ENCODE results near the gene STAT6.

DNA sequence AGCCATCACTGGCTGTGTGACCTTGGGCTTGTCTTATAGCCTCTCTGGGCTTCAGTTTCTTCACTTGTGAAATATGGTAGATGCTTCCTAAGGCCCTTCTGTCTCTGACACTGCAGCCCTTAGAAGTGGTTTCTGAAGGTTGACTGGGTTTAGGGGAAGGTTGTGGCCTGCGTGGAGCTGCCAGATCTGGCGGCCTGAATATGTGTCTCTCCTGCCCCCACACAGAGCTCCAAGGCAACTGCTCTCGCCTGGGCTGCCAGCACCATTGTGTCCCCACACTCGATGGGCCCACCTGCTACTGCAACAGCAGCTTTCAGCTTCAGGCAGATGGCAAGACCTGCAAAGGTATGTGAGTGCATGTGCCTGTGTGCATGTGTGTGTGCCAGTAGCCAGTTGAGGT lies 32.3 kb upstream of the STAT6 start:
- TF ChIP-seq YY1 (tag by site-specific recombination; IDR thresholded peaks at IDR 0.05) (no peak), ZNF768 (tag by site-specific recombination; IDR thresholded peaks at IDR 0.05) (no peak), SP2 (tag by site-specific recombination; IDR thresholded peaks at IDR 0.05) (no peak), ZNF416 (tag by site-specific recombination; IDR thresholded peaks at IDR 0.05) (no peak), ZNF791 (tag by site-specific recombination; IDR thresholded peaks at IDR 0.05) (no peak), ZNF549 (tag by site-specific recombination; IDR thresholded peaks at IDR 0.05) (no peak), OVOL3 (tag by site-specific recombination; IDR thresholded peaks at IDR 0.05) (no peak), ZNF670 (tag by site-specific recombination; IDR thresholded peaks at IDR 0.05; ENCODE audit: low read depth) (no peak), GFI1B (tag by site-specific recombination; IDR thresholded peaks at IDR 0.05) (no peak)
- TF ChIP-seq, protein P1, sequence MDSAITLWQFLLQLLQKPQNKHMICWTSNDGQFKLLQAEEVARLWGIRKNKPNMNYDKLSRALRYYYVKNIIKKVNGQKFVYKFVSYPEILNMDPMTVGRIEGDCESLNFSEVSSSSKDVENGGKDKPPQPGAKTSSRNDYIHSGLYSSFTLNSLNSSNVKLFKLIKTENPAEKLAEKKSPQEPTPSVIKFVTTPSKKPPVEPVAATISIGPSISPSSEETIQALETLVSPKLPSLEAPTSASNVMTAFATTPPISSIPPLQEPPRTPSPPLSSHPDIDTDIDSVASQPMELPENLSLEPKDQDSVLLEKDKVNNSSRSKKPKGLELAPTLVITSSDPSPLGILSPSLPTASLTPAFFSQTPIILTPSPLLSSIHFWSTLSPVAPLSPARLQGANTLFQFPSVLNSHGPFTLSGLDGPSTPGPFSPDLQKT (IDR thresholded peaks at IDR 0.05; ENCODE audit: borderline replicate concordance, low read depth, low read length), result no peak
- TF ChIP-seq, protein P2, sequence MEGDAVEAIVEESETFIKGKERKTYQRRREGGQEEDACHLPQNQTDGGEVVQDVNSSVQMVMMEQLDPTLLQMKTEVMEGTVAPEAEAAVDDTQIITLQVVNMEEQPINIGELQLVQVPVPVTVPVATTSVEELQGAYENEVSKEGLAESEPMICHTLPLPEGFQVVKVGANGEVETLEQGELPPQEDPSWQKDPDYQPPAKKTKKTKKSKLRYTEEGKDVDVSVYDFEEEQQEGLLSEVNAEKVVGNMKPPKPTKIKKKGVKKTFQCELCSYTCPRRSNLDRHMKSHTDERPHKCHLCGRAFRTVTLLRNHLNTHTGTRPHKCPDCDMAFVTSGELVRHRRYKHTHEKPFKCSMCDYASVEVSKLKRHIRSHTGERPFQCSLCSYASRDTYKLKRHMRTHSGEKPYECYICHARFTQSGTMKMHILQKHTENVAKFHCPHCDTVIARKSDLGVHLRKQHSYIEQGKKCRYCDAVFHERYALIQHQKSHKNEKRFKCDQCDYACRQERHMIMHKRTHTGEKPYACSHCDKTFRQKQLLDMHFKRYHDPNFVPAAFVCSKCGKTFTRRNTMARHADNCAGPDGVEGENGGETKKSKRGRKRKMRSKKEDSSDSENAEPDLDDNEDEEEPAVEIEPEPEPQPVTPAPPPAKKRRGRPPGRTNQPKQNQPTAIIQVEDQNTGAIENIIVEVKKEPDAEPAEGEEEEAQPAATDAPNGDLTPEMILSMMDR (tag by site-specific recombination; IDR thresholded peaks at IDR 0.05), result no peak
- TF ChIP-seq, protein P3, sequence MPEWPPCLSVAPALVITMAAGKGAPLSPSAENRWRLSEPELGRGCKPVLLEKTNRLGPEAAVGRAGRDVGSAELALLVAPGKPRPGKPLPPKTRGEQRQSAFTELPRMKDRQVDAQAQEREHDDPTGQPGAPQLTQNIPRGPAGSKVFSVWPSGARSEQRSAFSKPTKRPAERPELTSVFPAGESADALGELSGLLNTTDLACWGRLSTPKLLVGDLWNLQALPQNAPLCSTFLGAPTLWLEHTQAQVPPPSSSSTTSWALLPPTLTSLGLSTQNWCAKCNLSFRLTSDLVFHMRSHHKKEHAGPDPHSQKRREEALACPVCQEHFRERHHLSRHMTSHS (tag by site-specific recombination; IDR thresholded peaks at IDR 0.05), result no peak
